ENCODE measurements around the gene PPP1R3E. TPM values are rescaled to one million over a fixed set of nuclear protein-coding genes. Genes with fewer than 3 reads are reported as not detected.
"Not testable (repeated sequence)": the region's sequence is repeated elsewhere in the genome, so short reads cannot be mapped to it uniquely, and the experiment has no call there.

PPP1R3E gene
- total RNA-seq, 4 donors from 2014 or later, result 7.9 to 14.4 (median 8.6) TPM

GRCh38 chr14:23335623-23336022, 33.0 kb upstream of the PPP1R3E start:
- DNase-seq (ENCODE audit: low spot score in 2 of 2), result no peak
- intact Hi-C loops (cut with DNase I; ENCODE audit: low total_unique reads), result no loop called here
- no peak for TF ChIP-seq CTCF (IDR thresholded peaks at IDR 0.05)
- no peak for TF ChIP-seq POLR2A (IDR thresholded peaks at IDR 0.05)
- WGBS, 2 donors, result 86 to 89% methylated on average over 5 of the region's 5 CpGs
- no peak overlapping the region for H3K4me3 ChIP-seq (ENCODE audit: low read depth, poor library complexity, severe bottlenecking)

DNA sequence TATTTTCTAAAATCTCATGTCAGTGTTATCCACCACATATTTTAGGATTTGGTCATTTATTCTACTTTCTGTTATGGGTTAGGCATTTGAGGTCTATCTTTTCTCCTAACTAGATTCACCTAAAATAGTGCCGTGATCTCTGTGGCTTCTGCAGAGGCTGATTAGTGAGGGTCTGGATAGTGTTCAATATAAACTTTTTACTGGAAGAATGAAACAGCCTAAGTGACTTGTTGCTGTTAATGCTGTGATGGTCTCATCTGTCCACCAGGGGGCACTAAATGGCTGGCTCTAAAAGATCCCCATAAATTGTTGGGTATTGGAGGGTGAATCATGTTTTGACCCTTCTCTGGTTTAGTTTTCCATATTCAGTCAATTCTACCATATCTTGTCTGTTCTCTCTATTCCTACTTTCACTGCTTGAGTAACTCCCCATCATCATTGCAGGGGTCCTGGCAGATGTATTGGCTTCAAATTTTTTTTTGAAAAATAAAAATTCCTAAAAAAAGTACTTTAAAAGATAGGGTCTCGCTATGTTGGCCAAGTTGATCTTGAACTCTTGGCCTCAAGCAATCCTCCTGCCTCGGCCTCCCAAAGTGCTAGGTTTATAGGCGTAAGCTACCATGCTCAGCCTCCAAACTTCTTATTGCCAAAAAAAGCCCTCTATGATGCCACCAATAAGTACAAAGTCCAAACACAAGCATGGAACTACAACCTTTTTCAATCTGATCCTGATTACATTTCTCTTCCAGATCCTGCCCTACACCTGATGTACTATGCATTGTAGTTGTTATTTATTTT, 25.5 kb upstream of the PPP1R3E start:
- 38 to 43% methylated on average over 4 of the region's 4 CpGs for WGBS, 2 donors
- intact Hi-C loops (cut with DNase I; ENCODE audit: low total_unique reads), result loop anchor here (5.0 to 10.0 kb wide), 2 partner anchors 54 to 147 kb away; no protein-coding TSS in a partner anchor
- no peak overlapping the region for H3K4me3 ChIP-seq (ENCODE audit: low read depth, poor library complexity, severe bottlenecking)
- peak; percentile 65 to 91 for DNase-seq (ENCODE audit: low spot score in 2 of 2)
- TF ChIP-seq POLR2A (IDR thresholded peaks at IDR 0.05), result no peak
- TF ChIP-seq CTCF (IDR thresholded peaks at IDR 0.05), result peak in 1 of 3 donors; percentile 70

GRCh38 chr14:23326491-23327332, 24.1 kb upstream of the PPP1R3E start:
- H3K4me3 ChIP-seq (ENCODE audit: low read depth, poor library complexity, severe bottlenecking), result no peak overlapping the region
- intact Hi-C loops (cut with DNase I; ENCODE audit: low total_unique reads), result loop anchor here (5.0 to 10.0 kb wide), 2 partner anchors 56 to 148 kb away; no protein-coding TSS in a partner anchor
- peak in 1 of 2 donors; percentile 53 for DNase-seq (ENCODE audit: low spot score in 2 of 2)
- 74 to 76% methylated on average over 13 of the region's 13 CpGs for WGBS, 2 donors
- no peak for TF ChIP-seq POLR2A (IDR thresholded peaks at IDR 0.05)
- no peak for TF ChIP-seq CTCF (IDR thresholded peaks at IDR 0.05)

- WGBS, 2 donors, result 90 to 91% methylated on average over 5 of the region's 5 CpGs
- not testable (repeated sequence) for DNase-seq (ENCODE audit: low spot score in 2 of 2); H3K4me3 ChIP-seq (ENCODE audit: low read depth, poor library complexity, severe bottlenecking)
- intact Hi-C loops (cut with DNase I; ENCODE audit: low total_unique reads), result loop anchor here (5.0 to 10.0 kb wide), 2 partner anchors 57 to 149 kb away; no protein-coding TSS in a partner anchor
These were observed 23.1 kb upstream of the PPP1R3E start for GRCh38 chr14:23325746-23326145.

- intact Hi-C loops (cut with DNase I; ENCODE audit: low total_unique reads), result loop anchor here (5.0 to 10.0 kb wide), 2 partner anchors 57 to 150 kb away; no protein-coding TSS in a partner anchor
- WGBS, 2 donors, result 81 to 87% methylated on average over 7 of the region's 7 CpGs
- DNase-seq (ENCODE audit: low spot score in 2 of 2), result peak in 1 of 2 donors; percentile 65
- TF ChIP-seq POLR2A (IDR thresholded peaks at IDR 0.05) (no peak), CTCF (IDR thresholded peaks at IDR 0.05) (no peak)
- no peak overlapping the region for H3K4me3 ChIP-seq (ENCODE audit: low read depth, poor library complexity, severe bottlenecking)
These were observed 22.3 kb upstream of the PPP1R3E start for GRCh38 chr14:23324993-23325392.

- no peak for DNase-seq (ENCODE audit: low spot score in 2 of 2)
- WGBS, 2 donors, result 78 to 79% methylated on average over 2 of the region's 2 CpGs
- TF ChIP-seq POLR2A (IDR thresholded peaks at IDR 0.05) (no peak), CTCF (IDR thresholded peaks at IDR 0.05) (no peak)
- intact Hi-C loops (cut with DNase I; ENCODE audit: low total_unique reads), result loop anchor here (10.0 kb wide), 1 partner anchor 150 kb away; no protein-coding TSS in a partner anchor
- H3K4me3 ChIP-seq (ENCODE audit: low read depth, poor library complexity, severe bottlenecking), result no peak overlapping the region
These were observed 21.8 kb upstream of the PPP1R3E start for GRCh38 chr14:23324455-23324846.

Data from lower leg skin (tissue), 4 donors.